Retinal pigment epithelial cell (primary cell): ENCODE results near the gene ZNF467.

Experiments
- DNase-seq: peaks from one replicate; pipeline ENCODE4 v3.0.0-alpha.2; 2010; ENCODE audit warnings: low read depth
- H3K4me3 ChIP-seq: 2 replicates; pipeline ENCODE4 v1.5.1; 2011; ENCODE audit warnings: mild to moderate bottlenecking, low read length, control low read depth, moderate library complexity
- TF ChIP-seq, protein P1 (sequence below): conservative IDR thresholded peaks from 2 replicates; pipeline ENCODE4 v1.5.1; 2011; ENCODE audit warnings: low read depth, low read length, control low read depth, inconsistent platforms

ZNF467 gene

DNA sequence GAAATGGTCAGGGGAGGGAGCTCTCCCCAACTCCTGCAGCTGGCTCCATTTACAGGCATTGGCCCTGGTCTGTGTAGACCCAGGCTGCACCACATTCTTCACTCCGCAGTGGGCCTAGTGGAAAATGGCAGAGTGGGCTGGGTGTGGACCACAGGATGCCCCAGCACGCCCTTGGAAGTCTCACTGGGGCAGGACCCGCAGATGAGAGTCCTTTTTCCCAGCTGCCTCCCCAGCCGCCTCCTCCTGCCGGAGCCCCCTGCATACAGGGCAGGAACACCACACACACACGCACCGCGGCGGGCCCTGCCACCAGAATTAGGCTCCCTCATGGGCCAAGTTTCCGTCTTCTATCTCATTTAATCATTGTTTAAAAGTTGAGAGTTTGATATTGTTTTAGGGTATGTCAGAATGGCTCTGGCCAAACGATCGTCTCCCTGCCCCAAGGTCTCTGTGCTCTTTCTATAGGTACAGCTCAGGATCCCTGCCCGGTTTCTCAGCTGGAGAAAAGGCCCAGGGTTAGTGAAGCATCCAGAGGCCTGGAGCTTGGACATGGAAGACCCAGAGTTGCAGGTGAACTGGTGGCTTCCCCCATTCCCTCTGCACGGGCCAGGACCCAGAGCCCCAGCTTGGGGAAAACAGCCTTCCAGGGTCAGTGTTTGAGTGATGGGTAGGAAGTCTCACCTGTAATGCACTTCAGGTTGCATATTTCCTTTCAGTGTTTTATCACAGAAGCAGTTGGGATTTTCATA is 42.0 kb downstream of the ZNF467 start:
- TF ChIP-seq, protein P1, sequence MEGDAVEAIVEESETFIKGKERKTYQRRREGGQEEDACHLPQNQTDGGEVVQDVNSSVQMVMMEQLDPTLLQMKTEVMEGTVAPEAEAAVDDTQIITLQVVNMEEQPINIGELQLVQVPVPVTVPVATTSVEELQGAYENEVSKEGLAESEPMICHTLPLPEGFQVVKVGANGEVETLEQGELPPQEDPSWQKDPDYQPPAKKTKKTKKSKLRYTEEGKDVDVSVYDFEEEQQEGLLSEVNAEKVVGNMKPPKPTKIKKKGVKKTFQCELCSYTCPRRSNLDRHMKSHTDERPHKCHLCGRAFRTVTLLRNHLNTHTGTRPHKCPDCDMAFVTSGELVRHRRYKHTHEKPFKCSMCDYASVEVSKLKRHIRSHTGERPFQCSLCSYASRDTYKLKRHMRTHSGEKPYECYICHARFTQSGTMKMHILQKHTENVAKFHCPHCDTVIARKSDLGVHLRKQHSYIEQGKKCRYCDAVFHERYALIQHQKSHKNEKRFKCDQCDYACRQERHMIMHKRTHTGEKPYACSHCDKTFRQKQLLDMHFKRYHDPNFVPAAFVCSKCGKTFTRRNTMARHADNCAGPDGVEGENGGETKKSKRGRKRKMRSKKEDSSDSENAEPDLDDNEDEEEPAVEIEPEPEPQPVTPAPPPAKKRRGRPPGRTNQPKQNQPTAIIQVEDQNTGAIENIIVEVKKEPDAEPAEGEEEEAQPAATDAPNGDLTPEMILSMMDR, result no peak
- no peak for DNase-seq
- no peak overlapping the region for H3K4me3 ChIP-seq

DNA sequence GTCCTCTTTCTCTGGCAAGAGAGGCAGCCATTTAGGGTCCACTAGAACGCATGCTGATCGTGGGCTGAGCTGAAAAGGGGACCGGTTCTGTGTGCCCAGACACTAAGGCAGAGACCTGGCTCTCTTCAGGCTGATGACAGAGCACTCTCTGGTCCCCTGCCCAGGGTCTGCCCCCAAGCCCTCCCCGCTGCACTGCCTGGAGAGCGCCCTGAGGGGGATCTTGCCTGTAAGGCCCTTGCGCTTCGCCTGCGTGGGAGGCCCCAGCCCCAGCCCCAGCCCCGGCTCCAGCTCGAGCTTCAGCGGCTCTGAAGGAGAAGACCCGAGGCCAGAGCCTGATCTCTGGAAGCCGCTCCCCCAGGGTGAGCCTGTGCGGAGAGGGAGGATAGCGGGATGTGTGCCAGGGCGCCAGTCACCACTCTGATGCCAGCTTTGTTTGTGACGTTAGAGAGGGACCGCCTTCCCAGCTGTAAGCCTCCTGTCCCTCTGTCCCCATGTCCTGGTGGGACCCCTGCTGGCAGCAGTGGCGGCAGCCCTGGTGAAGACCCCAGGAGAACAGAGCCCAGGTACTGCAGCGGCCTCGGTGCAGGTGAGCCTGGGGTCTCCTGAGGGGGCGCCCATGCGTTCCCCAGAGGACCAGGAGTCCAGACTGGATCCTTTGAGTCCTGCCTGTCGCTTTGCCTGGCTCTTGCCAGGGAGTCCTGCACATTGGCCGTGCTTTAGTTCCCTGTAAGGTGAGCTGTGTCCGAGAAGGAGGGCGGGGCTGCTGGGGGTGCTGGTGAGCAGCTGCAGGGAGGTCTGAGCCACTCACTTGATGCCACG is 43.2 kb downstream of the ZNF467 start:
- no peak overlapping the region for H3K4me3 ChIP-seq
- no peak for DNase-seq
- TF ChIP-seq, protein P1, result no peak

DNA sequence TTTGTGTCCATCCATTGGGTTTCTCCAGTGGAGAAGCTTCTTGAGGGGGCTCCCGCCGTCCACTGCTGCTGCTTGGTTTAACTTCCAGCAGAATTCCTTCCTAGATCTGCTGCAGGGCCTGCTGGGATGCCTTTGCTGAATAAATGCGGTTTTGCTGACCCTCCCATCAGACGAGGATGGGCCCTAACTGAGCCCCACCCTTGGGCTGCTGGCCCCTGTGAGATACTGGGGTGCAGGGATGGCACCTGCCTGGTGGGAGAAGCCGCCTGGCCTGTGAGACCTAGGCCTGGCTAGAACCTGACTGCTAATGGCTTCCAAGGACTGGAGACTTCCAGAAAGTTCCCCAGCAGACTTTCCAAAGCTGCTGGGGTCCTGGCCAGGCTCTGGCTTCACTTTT is 43.8 kb downstream of the ZNF467 start:
- TF ChIP-seq, protein P1, result no peak
- DNase-seq, result no peak
- no peak overlapping the region for H3K4me3 ChIP-seq

DNA sequence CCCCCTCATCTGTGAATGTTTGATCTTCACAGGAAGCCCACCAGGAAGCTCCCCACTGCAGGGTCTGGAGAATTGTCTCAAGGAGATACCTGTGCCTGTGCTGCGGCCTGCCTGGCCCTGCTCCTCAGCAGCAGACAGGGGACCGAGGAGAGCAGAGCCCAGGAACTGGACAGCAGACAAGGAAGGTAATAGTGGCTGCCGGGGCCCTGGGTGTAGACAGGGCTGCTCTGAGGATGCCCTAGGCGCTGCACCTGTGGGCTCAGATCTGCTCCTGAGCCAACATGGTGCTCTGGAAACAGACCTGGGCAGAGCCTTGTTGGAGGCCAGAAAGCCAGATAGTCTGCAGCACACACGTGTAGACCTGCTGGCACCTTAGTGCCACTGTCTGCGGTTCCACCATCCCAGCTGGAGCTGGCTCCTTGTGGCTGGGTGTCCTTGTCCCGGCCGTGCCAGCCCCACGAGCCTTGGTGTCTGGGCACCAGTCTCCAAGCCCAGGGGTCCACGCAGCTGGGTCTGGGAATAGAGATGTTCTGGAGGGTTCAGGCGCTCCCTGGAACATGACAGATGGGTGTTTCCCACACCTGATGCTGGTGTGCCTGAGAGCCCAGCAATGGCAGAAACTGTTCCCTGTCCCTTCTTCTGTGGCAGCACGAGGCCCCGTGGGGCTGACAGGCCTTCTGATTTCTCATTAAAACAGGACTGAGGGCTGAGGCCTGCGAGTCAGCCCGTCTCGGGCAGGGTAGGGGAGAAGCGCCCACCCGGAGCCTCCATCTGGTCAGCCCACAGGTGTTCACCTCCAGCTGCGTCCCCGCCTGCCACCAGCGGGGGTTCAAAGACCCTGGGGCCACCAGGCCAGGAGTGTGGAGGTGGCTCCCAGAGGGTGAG is 44.7 kb downstream of the ZNF467 start:
- TF ChIP-seq, protein P1, result no peak
- DNase-seq, result no peak
- no peak overlapping the region for H3K4me3 ChIP-seq

DNA sequence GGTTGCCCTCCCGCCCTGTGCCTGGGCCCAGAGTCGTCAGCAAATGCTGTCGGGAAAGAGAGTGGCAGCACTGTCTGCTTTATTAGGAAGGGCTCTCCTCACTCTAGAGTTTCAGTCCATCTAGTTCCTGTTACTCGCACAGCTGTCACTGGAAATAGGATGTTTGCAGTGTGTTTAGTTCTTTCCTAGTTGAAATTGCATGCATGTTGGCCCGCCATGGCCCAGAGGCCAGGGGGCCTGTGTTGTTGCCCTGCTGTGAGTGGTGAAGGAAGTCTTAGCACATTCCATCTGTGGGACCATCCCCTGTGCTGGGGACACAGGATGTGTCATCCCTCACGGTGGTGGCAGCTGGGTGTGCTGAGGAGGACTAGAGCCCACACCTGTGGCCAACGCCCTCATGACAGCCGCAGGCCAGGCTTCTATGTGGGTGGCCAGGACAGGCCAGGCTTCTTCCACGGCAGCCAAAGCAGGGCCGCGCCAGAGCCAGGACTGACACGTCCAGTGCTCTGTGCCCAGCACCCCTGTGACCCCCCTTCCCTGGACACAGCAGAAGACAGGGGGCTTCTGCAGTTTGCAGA is 45.4 kb downstream of the ZNF467 start:
- H3K4me3 ChIP-seq, result no peak overlapping the region
- no peak for DNase-seq
- TF ChIP-seq, protein P1, result no peak

DNA sequence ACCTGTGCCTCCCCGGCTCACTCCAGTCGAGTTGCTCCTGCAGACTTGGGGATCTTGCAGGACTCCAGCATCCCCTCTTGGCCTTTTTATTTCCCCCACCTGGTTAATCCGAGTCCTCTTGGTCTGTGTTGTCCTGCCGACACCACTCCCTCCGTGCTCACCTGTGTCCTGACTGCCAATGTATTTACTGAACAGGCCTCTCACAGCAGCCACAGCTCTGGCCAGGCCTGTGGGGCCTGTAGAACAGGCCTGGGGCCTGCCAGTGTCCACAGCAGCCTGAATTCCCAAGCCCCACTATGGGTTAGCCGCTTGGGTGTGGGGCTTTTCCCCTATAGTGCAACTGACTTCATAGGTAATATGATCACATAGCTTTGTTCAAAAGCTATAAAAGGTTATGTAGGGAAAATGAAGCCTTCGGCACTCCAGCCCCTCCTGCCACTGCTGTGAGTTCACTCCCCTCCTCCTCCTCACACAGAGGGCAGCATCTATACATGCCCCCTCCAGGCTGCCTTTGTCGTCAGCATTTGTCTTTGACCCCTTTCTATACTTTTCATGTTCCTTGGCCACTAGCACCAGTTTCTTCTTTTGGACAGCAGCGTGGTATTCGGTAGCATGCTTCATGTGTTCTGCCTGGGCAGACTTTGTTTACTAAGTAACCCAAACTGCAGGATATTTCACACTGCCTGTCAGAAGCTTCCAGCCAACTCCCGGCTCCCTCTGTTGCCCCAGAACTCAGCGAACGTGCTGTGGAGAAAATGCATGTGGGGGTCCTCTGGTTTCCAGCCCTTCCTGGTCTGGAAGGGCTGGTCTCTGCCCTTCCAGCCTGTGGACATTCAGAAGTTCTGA is 46.1 kb downstream of the ZNF467 start:
- TF ChIP-seq, protein P1, result no peak
- no peak overlapping the region for H3K4me3 ChIP-seq
- DNase-seq, result no peak
